HepG2 (cell line): ENCODE measurements around the gene B4GALT1. TPM values are rescaled to one million over a fixed set of nuclear protein-coding genes. Genes with fewer than 3 reads are reported as not detected.

Source experiments
- ATAC-seq: fragments of 200-7000 bp; cut with Tn5 transposase; 3 replicates; pipeline ENCODE4 v1.9.1; 2020; ENCODE audit warnings: mild to moderate bottlenecking, moderate library complexity
- BruUV-seq: library from RNA; stranded (reverse); fragments of 400-500 nt; replicated peaks from 2 replicates; lab custom pipeline; 2021; lab: Mats Ljungman, UMichigan
- CTCF ChIA-PET: fragments of 300-600 bp; formaldehyde crosslinking; extraction: SDS; loops from one replicate; lab custom pipeline; 2021; ENCODE audit warnings: low total read pairs, inconsistent platforms, low intra/inter-chr PET ratio; lab: Yijun Ruan, JAX
- POLR2A ChIA-PET: fragments of 350-600 bp; sonication (Branson Sonifier 250); formaldehyde crosslinking; loops from one replicate; lab custom pipeline; 2020; ENCODE audit warnings: antibody characterized with exemption, inconsistent platforms; lab: Yijun Ruan, JAX
- DNase-seq: peaks from one replicate; pipeline ENCODE4 v3.0.0-alpha.2; 2015; ENCODE audit warnings: low spot score
- FAIRE-seq: peaks from 3 replicates; lab custom pipeline; 2011; peaks lifted over from hg19 to GRCh38; lab: Jason Lieb, UNC
- H2AFZ ChIP-seq: one replicate; pipeline ENCODE4 v1.6.1; 2011; ENCODE audit warnings: low read length, inconsistent platforms
- H3K27ac ChIP-seq: fragments of 300-600 bp; 3 replicates; pipeline ENCODE4 v1.8.0; 2011; ENCODE audit warnings: mixed run types, mild to moderate bottlenecking, mixed read lengths, low read length, inconsistent platforms; ENCODE audit not compliant: insufficient read depth; ENCODE audit errors: extremely low read length
- H3K27me3 ChIP-seq, 2 experiments: fragments of 200-600 bp in 1 of 2; 2 replicates in 1 of 2; 3 replicates in 1 of 2; pipeline versions ENCODE4 v1.6.0 to v1.8.0; 2011; ENCODE audit warnings: low read length in 2 of 2, mild to moderate bottlenecking in 2 of 2, moderate library complexity in 2 of 2, inconsistent platforms in 1 of 2; ENCODE audit not compliant: insufficient read depth in 2 of 2, control insufficient read depth in 1 of 2
- H3K36me3 ChIP-seq, 2 experiments: fragments of 200-600 bp in 1 of 2; replicated peaks in 1 of 2; 2 replicates in 1 of 2; 3 replicates in 1 of 2; pipeline versions ENCODE4 v1.5.1 to v1.8.0; 2011; ENCODE audit warnings: low read length in 2 of 2, inconsistent platforms in 1 of 2; ENCODE audit not compliant: insufficient read depth in 2 of 2, control insufficient read depth in 1 of 2
- H3K4me1 ChIP-seq: 2 replicates; pipeline ENCODE4 v1.5.1; 2012; ENCODE audit warnings: low read length, inconsistent platforms; ENCODE audit not compliant: insufficient read depth
- H3K4me2 ChIP-seq: 2 replicates; pipeline ENCODE4 v1.6.0; 2011; ENCODE audit warnings: low read depth, low read length, inconsistent platforms
- H3K4me3 ChIP-seq, 3 experiments: fragments of 200-600 bp in 1 of 3; sonication (generic), shearing (Covaris generic) in 1 of 3; replicated peaks in 1 of 3; 2 replicates each; pipeline ENCODE4 v1.5.1; 2011 to 2016; ENCODE audit warnings: low read length in 3 of 3, inconsistent platforms in 2 of 3, low read depth in 2 of 3, mild to moderate bottlenecking in 2 of 3, control low read depth in 1 of 3, mixed read lengths in 1 of 3; ENCODE audit not compliant: insufficient read depth in 1 of 3
- H3K79me2 ChIP-seq: one replicate; pipeline ENCODE4 v1.6.1; 2011; ENCODE audit warnings: low read length, inconsistent platforms; ENCODE audit not compliant: insufficient read depth
- H3K9ac ChIP-seq: 2 replicates; pipeline ENCODE4 v1.6.0; 2011; ENCODE audit warnings: mild to moderate bottlenecking, low read depth, low read length, inconsistent platforms; ENCODE audit not compliant: insufficient read depth
- H3K9me3 ChIP-seq: 2 replicates; pipeline ENCODE4 v1.5.1; 2012; ENCODE audit warnings: mild to moderate bottlenecking, low read length
- H4K20me1 ChIP-seq: 2 replicates; pipeline ENCODE4 v1.6.0; 2011; ENCODE audit warnings: inconsistent platforms, mild to moderate bottlenecking, low read length, moderate library complexity; ENCODE audit not compliant: insufficient read depth
- BATF2 ChIP-seq: sonication (generic); formaldehyde crosslinking; IDR thresholded peaks from 2 replicates; pipeline ENCODE4 v1.8.0; 2022; ENCODE audit warnings: mild to moderate bottlenecking, missing genetic modification reagents, moderate library complexity
- CTCF ChIP-seq: sonication (generic); formaldehyde crosslinking; IDR thresholded peaks from 2 replicates; pipeline ENCODE4 v1.5.0; 2020; ENCODE audit warnings: mild to moderate bottlenecking, missing genetic modification reagents, moderate library complexity
- HDAC6 ChIP-seq: fragments of 200-600 bp; sonication (generic); IDR thresholded peaks from 2 replicates; pipeline ENCODE4 v1.7.0; 2017; ENCODE audit warnings: mild to moderate bottlenecking, antibody characterized with exemption, low read length, low read depth
- KDM1A ChIP-seq: IDR thresholded peaks from 2 replicates; pipeline ENCODE4 v1.6.1; 2016; ENCODE audit warnings: missing compliant biosample characterization
- SNAI1 ChIP-seq: sonication (generic); formaldehyde crosslinking; IDR thresholded peaks from 2 replicates; pipeline ENCODE4 v1.5.0; 2020; ENCODE audit warnings: mild to moderate bottlenecking, missing genetic modification reagents, borderline replicate concordance
- STAG1 ChIP-seq: sonication (generic); formaldehyde crosslinking; IDR thresholded peaks from 2 replicates; pipeline ENCODE4 v1.4.0; 2020; ENCODE audit warnings: missing genetic modification reagents
- ZNF670 ChIP-seq: sonication (generic); formaldehyde crosslinking; IDR thresholded peaks from 2 replicates; pipeline ENCODE4 v1.8.0; 2022; ENCODE audit warnings: mild to moderate bottlenecking, missing genetic modification reagents, borderline replicate concordance
- WGBS: methylation state at CpG from one replicate; pipeline ENCODE4 v1.1.6; 2017; ENCODE audit warnings: low lambda C conversion rate; 5-methylcytosine and 5-hydroxymethylcytosine counted together
- in situ Hi-C: cut with HindIII; loops from 2 replicates; pipeline ENCODE4 v1.10.0; 2017; ENCODE audit warnings: low pct_unique_long_range_greater_than_20kb; ENCODE audit not compliant: extremely low pct_ligation_motif_present
- intact Hi-C: fragments of 100-400 bp; cut with micrococcal nuclease; formaldehyde crosslinking; loops from one replicate; pipeline ENCODE4 v1.10.0; 2022; ENCODE audit not compliant: unreplicated experiment
- polyA plus RNA-seq, 8 experiments: library from polyadenylated mRNA; depleted of rRNA in 3 of 8; stranded (reverse) in 7 of 8; unstranded in 1 of 8; fragments of >200 nt; fragmentation: Illumina TruSeq in 4 of 8; extraction: Trizol in 4 of 8; gene quantifications; 2 replicates each; pipeline versions ENCODE4 v1.2.1 to v1.2.3, GENCODE V29; 2011 to 2016; ENCODE audit warnings: low read depth in 4 of 8, missing spikeins in 1 of 8, mixed read lengths in 1 of 8; ENCODE audit not compliant: insufficient read depth in 1 of 8
- total RNA-seq, 5 experiments: library from RNA; depleted of rRNA; stranded (reverse); fragments of >200 nt; fragmentation: Illumina TruSeq; extraction: Trizol; gene quantifications; 2 replicates each; pipeline ENCODE4 v1.2.3, GENCODE V29; 2016; ENCODE audit warnings: low read depth in 1 of 5

Gene B4GALT1
- total and polyA plus RNA-seq, 2 of the 13 experiments (the other 11 are each of a cell fraction or from before 2014, with no cell fraction given): 15.7 to 33.5 TPM

- intact Hi-C loops: no loop called here
- CTCF ChIA-PET: no interaction called here
- peaks cover 19 to 56% of the 10 kb centered on the region in 2 experiments for H3K36me3 ChIP-seq
- no peak for DNase-seq
- H3K79me2 ChIP-seq: no peaks in the 10 kb centered on the region
- H3K27me3 ChIP-seq: no peaks in the 10 kb centered on the region
- TF ChIP-seq HDAC6 (no peak), SNAI1 (CRISPR knock-in tag) (no peak), ZNF670 (CRISPR knock-in tag) (no peak), BATF2 (CRISPR knock-in tag) (no peak), STAG1 (CRISPR knock-in tag) (peak; percentile 33), CTCF (CRISPR knock-in tag) (peak; percentile 14; the same call in 1 of the 2 replicates), KDM1A (CRISPR knock-in tag) (no peak)
- H3K27ac ChIP-seq: no peak overlapping the region
- no peak overlapping the region for H2AFZ ChIP-seq
- H3K4me2 ChIP-seq: no peak overlapping the region
- in situ Hi-C loops: no loop called here
- no TSS peak for BruUV-seq
- H3K9ac ChIP-seq: no peak overlapping the region
- H3K4me3 ChIP-seq: no peak overlapping the region
- H3K9me3 ChIP-seq: no peaks in the 10 kb centered on the region
- 96% methylated on average over 9 of the region's 9 CpGs for WGBS
- FAIRE-seq: no peak
- no peak for ATAC-seq
- 0 out of 2 replicates have a peak, but pooled peaks cover 6% of the 10 kb centered on the region for H4K20me1 ChIP-seq
- POLR2A ChIA-PET: no interaction called here
- no peaks in the 10 kb centered on the region for H3K4me1 ChIP-seq
Observed at GRCh38 chr9:33124751-33125381, 42.3 kb downstream of the B4GALT1 start.
